H1 (cell line): ENCODE results near the gene NOC4L. TPM values are rescaled to one million over a fixed set of nuclear protein-coding genes. Genes with fewer than 3 reads are reported as not detected.

Source experiments
- CTCF ChIA-PET: fragments of 300-600 bp; sonication (Branson Sonifier 250); formaldehyde crosslinking; loops from one replicate; lab custom pipeline; 2021; ENCODE audit not compliant: partially characterized antibody; lab: Charles Lee
- POLR2A ChIA-PET: fragments of 300-600 bp; sonication (Branson Sonifier 250); formaldehyde crosslinking; loops from one replicate; lab custom pipeline; 2021; ENCODE audit warnings: inconsistent platforms; ENCODE audit not compliant: partially characterized antibody; lab: Charles Lee
- DNase-seq, 2 experiments: peaks; one replicate each; pipeline versions ENCODE4 v3.0.0 to v3.0.0-alpha.2; 2010 to 2022; ENCODE audit warnings: low spot score in 2 of 2, low read depth in 1 of 2, mixed read lengths in 1 of 2
- FAIRE-seq: peaks from 2 replicates; lab custom pipeline; 2011; peaks lifted over from hg19 to GRCh38; lab: Jason Lieb, UNC
- H2AFZ ChIP-seq: 2 replicates; pipeline ENCODE4 v1.8.1; 2012; ENCODE audit warnings: low read length, inconsistent platforms
- H2AK5ac ChIP-seq: 2 replicates; pipeline ENCODE4 v1.6.1; 2013; ENCODE audit warnings: low read depth, low read length
- H2BK120ac ChIP-seq: replicated peaks from 2 replicates; pipeline ENCODE3; 2013; ENCODE audit warnings: low read depth, low read length, inconsistent platforms
- H2BK12ac ChIP-seq: 2 replicates; pipeline ENCODE4 v1.6.1; 2013; ENCODE audit warnings: low read depth, low read length
- H2BK15ac ChIP-seq: 2 replicates; pipeline ENCODE4 v1.6.1; 2013; ENCODE audit warnings: low read length
- H2BK20ac ChIP-seq: 2 replicates; pipeline ENCODE4 v1.6.1; 2013; ENCODE audit warnings: low read length
- H2BK5ac ChIP-seq: 2 replicates; pipeline ENCODE4 v1.6.1; 2013; ENCODE audit warnings: low read depth, low read length
- H3K14ac ChIP-seq: 2 replicates; pipeline ENCODE4 v1.6.1; 2013; ENCODE audit warnings: inconsistent platforms; ENCODE audit not compliant: insufficient read length
- H3K18ac ChIP-seq: 2 replicates; pipeline ENCODE4 v1.6.1; 2013; ENCODE audit warnings: low read length; ENCODE audit errors: extremely low read depth
- H3K23ac ChIP-seq: 2 replicates; pipeline ENCODE4 v1.6.1; 2013; ENCODE audit warnings: inconsistent platforms; ENCODE audit not compliant: insufficient read length
- H3K23me2 ChIP-seq: 2 replicates; pipeline ENCODE4 v1.6.1; 2013; ENCODE audit warnings: low read depth, low read length
- H3K27ac ChIP-seq: 2 replicates; pipeline ENCODE4 v1.6.1; 2011; ENCODE audit warnings: low read depth, low read length, inconsistent platforms
- H3K27me3 ChIP-seq, 4 experiments: replicated peaks in 1 of 4; 1 replicate in 1 of 4; 2 replicates in 3 of 4; pipeline versions ENCODE4 v1.6.1 to v1.8.1; 2011 to 2013; ENCODE audit warnings: low read length in 3 of 4, mild to moderate bottlenecking in 3 of 4, inconsistent platforms in 2 of 4, mixed read lengths in 2 of 4, moderate library complexity in 1 of 4; ENCODE audit not compliant: control insufficient read depth in 3 of 4, insufficient read depth in 3 of 4; ENCODE audit errors: extremely low read depth in 1 of 4
- H3K36me3 ChIP-seq, 4 experiments: 2 replicates each; pipeline versions ENCODE4 v1.6.1 to v1.8.1; 2011 to 2013; ENCODE audit warnings: mild to moderate bottlenecking in 4 of 4, low read length in 3 of 4, moderate library complexity in 2 of 4, control low read depth in 1 of 4, inconsistent platforms in 1 of 4; ENCODE audit not compliant: insufficient read depth in 4 of 4, control insufficient read depth in 2 of 4
- H3K4ac ChIP-seq: replicated peaks from 2 replicates; pipeline ENCODE3; 2013; ENCODE audit warnings: low read length, low read depth, mixed read lengths, inconsistent platforms; ENCODE audit not compliant: insufficient read length
- H3K4me1 ChIP-seq, 4 experiments: replicated peaks in 1 of 4; 1 replicate in 1 of 4; 2 replicates in 3 of 4; pipeline versions ENCODE4 v1.6.1 to v1.8.1; 2011 to 2013; ENCODE audit warnings: low read length in 3 of 4, inconsistent platforms in 2 of 4, mixed read lengths in 1 of 4; ENCODE audit not compliant: insufficient read depth in 4 of 4, control insufficient read depth in 3 of 4
- H3K4me2 ChIP-seq, 2 experiments: 2 replicates each; pipeline versions ENCODE4 v1.6.1 to v1.8.1; 2011 to 2013; ENCODE audit warnings: low read depth in 2 of 2, low read length in 2 of 2, control low read depth in 1 of 2, inconsistent platforms in 1 of 2, mild to moderate bottlenecking in 1 of 2; ENCODE audit not compliant: insufficient read depth in 1 of 2
- H3K4me3 ChIP-seq, 4 experiments: fragments of 200-600, 300-600 bp in 1 of 4; sonication (generic), shearing (Covaris generic), sonication (Bioruptor Twin) in 1 of 4; 2 replicates each; pipeline versions ENCODE4 v1.5.1 to v1.8.1; 2011 to 2016; ENCODE audit warnings: low read length in 4 of 4, low read depth in 3 of 4, control low read depth in 2 of 4, inconsistent platforms in 2 of 4, mild to moderate bottlenecking in 2 of 4, mixed read lengths in 1 of 4, moderate library complexity in 1 of 4; ENCODE audit not compliant: insufficient read depth in 2 of 4; ENCODE audit errors: extremely low read depth in 1 of 4
- H3K56ac ChIP-seq: replicated peaks from 2 replicates; pipeline ENCODE3; 2013; ENCODE audit warnings: low read depth, mild to moderate bottlenecking, mixed read lengths, low read length, inconsistent platforms; ENCODE audit not compliant: insufficient read length
- H3K79me1 ChIP-seq: 2 replicates; pipeline ENCODE4 v1.6.1; 2013; ENCODE audit warnings: low read depth, low read length, control low read depth
- H3K79me2 ChIP-seq, 2 experiments: 2 replicates each; pipeline versions ENCODE4 v1.6.1 to v1.8.1; 2012 to 2013; ENCODE audit warnings: low read length in 2 of 2, mild to moderate bottlenecking in 2 of 2, inconsistent platforms in 1 of 2; ENCODE audit not compliant: insufficient read depth in 2 of 2, control insufficient read depth in 1 of 2
- H3K9ac ChIP-seq, 4 experiments: replicated peaks in 1 of 4; 1 replicate in 1 of 4; 2 replicates in 3 of 4; pipeline versions ENCODE4 v1.6.1 to v1.8.1; 2011 to 2013; ENCODE audit warnings: low read depth in 3 of 4, low read length in 3 of 4, control low read depth in 2 of 4, mild to moderate bottlenecking in 2 of 4, moderate library complexity in 2 of 4, inconsistent platforms in 1 of 4; ENCODE audit errors: extremely low read depth in 1 of 4
- H3K9me3 ChIP-seq, 2 experiments: 2 replicates each; pipeline versions ENCODE4 v1.6.1 to v1.8.1; 2012 to 2013; ENCODE audit warnings: mild to moderate bottlenecking in 2 of 2, moderate library complexity in 2 of 2, control low read depth in 1 of 2, inconsistent platforms in 1 of 2, low read depth in 1 of 2, low read length in 1 of 2, mixed read lengths in 1 of 2; ENCODE audit not compliant: insufficient read depth in 2 of 2
- H4K20me1 ChIP-seq, 2 experiments: replicated peaks in 1 of 2; 2 replicates each; pipeline versions ENCODE3 to v1.8.1; 2011 to 2013; ENCODE audit warnings: inconsistent platforms in 2 of 2, low read length in 2 of 2, mild to moderate bottlenecking in 1 of 2; ENCODE audit not compliant: insufficient read depth in 2 of 2, control insufficient read depth in 1 of 2
- H4K5ac ChIP-seq: 2 replicates; pipeline ENCODE4 v1.6.1; 2013; ENCODE audit warnings: low read length, low read depth, mixed read lengths, inconsistent platforms; ENCODE audit not compliant: insufficient read length
- H4K8ac ChIP-seq: 2 replicates; pipeline ENCODE4 v1.8.0; 2013; ENCODE audit warnings: mild to moderate bottlenecking, moderate library complexity, low read length, inconsistent platforms; ENCODE audit not compliant: insufficient read depth; ENCODE audit errors: extremely low read depth
- H4K91ac ChIP-seq: replicated peaks from 2 replicates; pipeline ENCODE3; 2013; ENCODE audit warnings: low read length, mixed read lengths, inconsistent platforms; ENCODE audit not compliant: insufficient read length
- ASH2L ChIP-seq: fragments of 200-600, 300-600 bp; sonication (generic); IDR thresholded peaks from one replicate; pipeline ENCODE4 v1.7.1; 2017; ENCODE audit warnings: low read length
- CEBPB ChIP-seq: IDR thresholded peaks from 2 replicates; pipeline ENCODE4 v1.6.1; 2012; ENCODE audit warnings: low read depth, low read length
- CHD2 ChIP-seq: IDR thresholded peaks from 2 replicates; pipeline ENCODE4 v1.6.1; 2012; ENCODE audit warnings: low read length, improper control_type of control experiment
- CREB1 ChIP-seq: IDR thresholded peaks from 2 replicates; pipeline ENCODE4 v1.6.1; 2012; ENCODE audit warnings: inconsistent platforms
- FOSL1 ChIP-seq: IDR thresholded peaks from 2 replicates; pipeline ENCODE4 v1.6.1; 2011; ENCODE audit warnings: mild to moderate bottlenecking, low read depth, low read length, moderate library complexity; ENCODE audit not compliant: insufficient read depth
- HDAC2 ChIP-seq, 2 experiments: fragments of 300-600 bp in 1 of 2; sonication (generic) in 1 of 2; IDR thresholded peaks; 2 replicates each; pipeline ENCODE4 v1.6.1; 2011 to 2012; ENCODE audit warnings: low read depth in 2 of 2, low read length in 2 of 2, mild to moderate bottlenecking in 2 of 2, moderate library complexity in 2 of 2, borderline replicate concordance in 1 of 2, inconsistent platforms in 1 of 2
- JUN ChIP-seq: IDR thresholded peaks from 2 replicates; pipeline ENCODE4 v1.6.1; 2011; ENCODE audit warnings: low read depth, mild to moderate bottlenecking, improper control_type of control experiment, low read length
- KDM1A ChIP-seq: fragments of 200-600, 300-600 bp; sonication (generic); IDR thresholded peaks from 2 replicates; pipeline ENCODE4 v1.7.1; 2016; ENCODE audit warnings: mild to moderate bottlenecking, low read length, borderline replicate concordance
- MAX ChIP-seq: IDR thresholded peaks from 2 replicates; pipeline ENCODE4 v1.6.1; 2012; ENCODE audit warnings: inconsistent platforms
- PHF8 ChIP-seq: fragments of 200-600 bp; sonication (generic); conservative IDR thresholded peaks from 2 replicates; pipeline ENCODE4 v1.7.1; 2012; ENCODE audit warnings: low read depth, mild to moderate bottlenecking, inconsistent platforms, low read length, moderate library complexity
- POLR2A ChIP-seq, 2 experiments: IDR thresholded peaks; 1 replicate in 1 of 2; 2 replicates in 1 of 2; pipeline ENCODE4 v1.6.1; 2011; ENCODE audit warnings: low read depth in 2 of 2, low read length in 2 of 2, mild to moderate bottlenecking in 2 of 2; ENCODE audit errors: control extremely low read depth in 1 of 2
- SP2 ChIP-seq: IDR thresholded peaks from 2 replicates; pipeline ENCODE4 v1.6.1; 2012; ENCODE audit warnings: mild to moderate bottlenecking, low read length, inconsistent platforms
- SRF ChIP-seq: IDR thresholded peaks from 2 replicates; pipeline ENCODE4 v1.6.1; 2011; ENCODE audit warnings: mild to moderate bottlenecking, low read depth, low read length, moderate library complexity
- TAF7 ChIP-seq: optimal IDR thresholded peaks from 2 replicates; pipeline ENCODE3; 2011; ENCODE audit warnings: low read depth, mild to moderate bottlenecking, inconsistent platforms, low read length, moderate library complexity, borderline replicate concordance
- TCF12 ChIP-seq: IDR thresholded peaks from 2 replicates; pipeline ENCODE4 v1.6.1; 2011; ENCODE audit warnings: low read depth, mild to moderate bottlenecking, low read length
- TEAD4 ChIP-seq: IDR thresholded peaks from 2 replicates; pipeline ENCODE4 v1.6.1; 2012; ENCODE audit warnings: low read depth, low read length, inconsistent platforms, mixed read lengths
- WGBS, 2 experiments: shearing (Covaris generic) in 1 of 2; methylation state at CpG; one replicate each; pipeline versions ENCODE4 v1.1.6 to v1.1.7; 2013 to 2015; ENCODE audit warnings: low lambda C conversion rate in 2 of 2, mixed read lengths in 2 of 2, inconsistent platforms in 1 of 2, low coverage in 1 of 2, missing lambda C conversion rate in 1 of 2; ENCODE audit not compliant: insufficient replicate concordance in 2 of 2, insufficient coverage in 1 of 2, insufficient read length in 1 of 2; ENCODE audit errors: extremely low coverage in 1 of 2, missing lambda C conversion rate in 1 of 2; 5-methylcytosine and 5-hydroxymethylcytosine counted together
- polyA plus RNA-seq, 7 experiments: library from polyadenylated mRNA; depleted of rRNA in 3 of 7; stranded (reverse) in 5 of 7; unstranded in 2 of 7; fragments of >200 nt in 5 of 7; fragments of 200-250 nt in 2 of 7; gene quantifications; 1 replicate in 5 of 7; 2 replicates in 1 of 7; 4 replicates in 1 of 7; pipeline versions ENCODE4 v1.2.1 to v1.2.3, GENCODE V29; 2011 to 2013; ENCODE audit warnings: missing spikeins in 2 of 7, mixed read lengths in 2 of 7
- total RNA-seq: library from RNA; stranded (reverse); fragmentation: NEBNext Ultra II Directional; extraction: Animal tissue kit (Norgen Biotek cat#: 25700); gene quantifications from 2 replicates; pipeline ENCODE4 v1.2.1, GENCODE V29; 2021

NOC4L gene
- total and polyA plus RNA-seq, 2 of the 8 experiments (the other 6 are each of a cell fraction or from before 2014, with no cell fraction given): 26.8 to 40.3 TPM

- no peak overlapping the region for H2BK120ac ChIP-seq
- no peak overlapping the region for H3K9ac ChIP-seq
- H2BK5ac ChIP-seq: no peak overlapping the region
- H3K4me2 ChIP-seq: no peak overlapping the region
- H3K79me2 ChIP-seq: peaks cover 0 to 18% of the 10 kb centered on the region in 2 experiments; a peak in 1 of 4 replicates
- no peak overlapping the region for H3K18ac ChIP-seq
- H3K4me3 ChIP-seq: no peak overlapping the region
- peaks cover 8 to 16% of the 10 kb centered on the region in 2 experiments for H4K20me1 ChIP-seq
- no peak overlapping the region for H3K56ac ChIP-seq
- no peak overlapping the region for H4K91ac ChIP-seq
- H2BK15ac ChIP-seq: no peak overlapping the region
- ChIA-PET CTCF (no interaction called here), POLR2A (interaction anchor here (1.2 kb wide), 1 partner anchor 34 kb away, joined by 3 read pairs; no protein-coding TSS in a partner anchor)
- H3K79me1 ChIP-seq: no peaks in the 10 kb centered on the region; the same call in 1 of the 2 replicates
- no peak overlapping the region for H4K5ac ChIP-seq
- H2AFZ ChIP-seq: no peak overlapping the region
- H4K8ac ChIP-seq: no peak overlapping the region
- DNase-seq (no peak), FAIRE-seq (no peak)
- no peak overlapping the region for H2BK20ac ChIP-seq
- no peaks in the 10 kb centered on the region for H3K23me2 ChIP-seq
- no peaks in the 10 kb centered on the region for H3K27me3 ChIP-seq
- no peak overlapping the region for H3K4ac ChIP-seq
- H3K27ac ChIP-seq: no peak overlapping the region
- 94% methylated on average over 9 of the region's 12 CpGs; no CpG with 5 or more reads in 1 of the 2 experiments for WGBS, 2 experiments
- no peak overlapping the region for H2AK5ac ChIP-seq
- H3K36me3 ChIP-seq: no peaks in the 10 kb centered on the region; a peak in 1 of 8 replicates
- H3K23ac ChIP-seq: no peak overlapping the region
- H3K4me1 ChIP-seq: peaks cover 0 to 11% (median 3%) of the 10 kb centered on the region in 4 experiments; a peak in 4 of 7 replicates
- no peak overlapping the region for H3K14ac ChIP-seq
- no peak overlapping the region for H2BK12ac ChIP-seq
- no peaks in the 10 kb centered on the region for H3K9me3 ChIP-seq
- TF ChIP-seq CREB1 (no peak), CHD2 (no peak), TAF7 (no peak), PHF8 (no peak), KDM1A (no peak), CEBPB (no peak), SRF (no peak), MAX (no peak), FOSL1 (no peak), TCF12 (no peak), ASH2L (no peak), SP2 (no peak), TEAD4 (no peak), JUN (no peak), POLR2A (IDR thresholded peaks at IDR 0.05; ENCODE audit: control extremely low read depth in 1 of 2, low read depth in 2 of 2, low read length in 2 of 2) (no peak), HDAC2 (IDR thresholded peaks at IDR 0.05; ENCODE audit: borderline replicate concordance in 1 of 2, low read depth in 2 of 2, low read length in 2 of 2) (no peak)
These were observed 44.5 kb upstream of the NOC4L start for GRCh38 chr12:132099739-132100138.
